CD4-positive, alpha-beta T cell treated with Interleukin-6 at 100 ng/mL for 8 hours (primary cell): ENCODE results near the gene RASEF.
"Not testable (repeated sequence)": the region's sequence is repeated elsewhere in the genome, so short reads cannot be mapped to it uniquely, and the experiment has no call there.

Experiments used
- DNase-seq: peaks from one replicate; pipeline ENCODE4 v3.0.0-alpha.2; 2020; ENCODE audit warnings: mixed read lengths, low spot score

RASEF gene

DNA sequence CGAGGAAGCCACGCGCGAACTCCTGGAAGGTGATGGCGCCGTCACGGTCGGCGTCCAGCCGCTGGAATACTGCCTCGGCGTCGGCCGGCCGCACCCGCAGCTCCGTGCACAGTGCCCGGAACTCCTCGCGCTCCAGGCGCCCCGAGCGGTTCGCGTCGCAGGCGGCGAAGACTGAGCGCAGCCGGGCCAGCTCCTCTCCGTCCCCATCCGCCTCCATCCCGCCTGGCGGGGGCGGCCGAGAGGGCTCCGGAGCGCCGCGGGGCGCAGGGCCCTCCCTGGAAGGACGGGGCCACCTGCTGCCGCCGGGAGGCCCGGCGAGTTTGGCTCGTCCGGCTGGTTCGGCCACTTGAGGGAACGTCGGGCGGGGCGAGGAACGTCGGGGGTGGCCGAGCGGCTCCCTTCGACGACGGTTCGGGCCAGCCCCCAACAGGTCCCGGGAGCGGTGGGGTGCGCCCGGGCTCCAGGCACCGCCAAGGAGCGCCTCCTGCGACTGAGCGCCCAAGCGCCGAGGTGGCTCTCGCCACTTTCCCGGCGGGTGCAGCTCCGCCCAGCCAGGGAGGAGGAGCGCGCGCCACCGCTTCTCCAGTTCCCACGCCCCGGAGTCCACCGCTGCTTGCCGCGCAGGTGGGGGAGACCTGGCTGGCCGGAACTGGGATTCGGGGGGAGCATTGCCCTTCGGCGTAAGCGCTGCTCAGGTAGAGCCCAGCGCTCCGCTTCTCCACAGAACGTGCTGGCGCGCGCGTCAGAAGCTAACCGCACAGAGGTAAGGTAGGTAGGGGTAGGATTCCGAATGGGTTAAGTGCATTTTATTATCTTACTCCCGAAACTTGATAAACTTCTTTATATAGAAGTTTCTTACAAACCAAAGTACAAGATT lies at the start of gene RASEF:
TSS of gene RASEF (minus strand) at position 492 of the 877 bp plus-strand sequence. CDS start at position 217, 275 bp downstream.
- DNase-seq = no peak

DNA sequence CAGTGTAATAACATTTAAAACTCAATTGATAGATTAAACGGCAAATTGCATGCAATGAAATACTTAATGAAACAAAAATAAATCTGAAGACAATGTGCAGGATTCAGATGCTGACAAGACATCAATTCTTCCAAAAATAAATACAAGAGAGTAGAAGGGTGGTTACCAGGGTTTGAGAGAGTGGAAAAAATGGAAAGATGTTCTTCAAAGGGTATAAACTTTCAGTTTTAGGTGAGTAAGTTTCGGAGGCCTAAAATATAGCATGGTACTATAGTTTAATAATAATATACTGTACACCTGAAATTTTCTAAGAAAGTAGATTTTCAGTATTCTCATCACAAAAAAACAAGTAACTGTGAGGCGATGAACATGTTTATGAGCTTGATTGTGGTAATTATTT lies 48.2 kb upstream of the RASEF start:
- DNase-seq = no peak

DNA sequence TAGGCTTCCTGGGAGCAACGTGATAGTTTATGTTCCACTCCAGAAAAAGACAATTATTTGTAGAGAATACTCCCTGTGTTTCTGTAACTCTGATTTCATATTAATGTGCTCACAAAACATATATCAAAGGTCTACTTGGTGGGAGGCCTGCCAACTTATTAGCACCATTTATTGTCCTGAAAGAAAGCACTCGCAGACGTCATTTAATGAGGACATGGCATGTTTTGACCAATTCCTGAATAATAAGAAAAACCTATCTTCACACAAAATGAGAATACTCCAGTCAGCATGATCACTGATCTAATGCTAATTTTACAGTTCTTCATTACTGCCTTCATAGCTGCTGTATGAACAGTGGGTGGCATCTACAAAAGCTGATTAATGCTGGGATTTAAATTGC lies 46.4 kb upstream of the RASEF start:
- no peak for DNase-seq

DNA sequence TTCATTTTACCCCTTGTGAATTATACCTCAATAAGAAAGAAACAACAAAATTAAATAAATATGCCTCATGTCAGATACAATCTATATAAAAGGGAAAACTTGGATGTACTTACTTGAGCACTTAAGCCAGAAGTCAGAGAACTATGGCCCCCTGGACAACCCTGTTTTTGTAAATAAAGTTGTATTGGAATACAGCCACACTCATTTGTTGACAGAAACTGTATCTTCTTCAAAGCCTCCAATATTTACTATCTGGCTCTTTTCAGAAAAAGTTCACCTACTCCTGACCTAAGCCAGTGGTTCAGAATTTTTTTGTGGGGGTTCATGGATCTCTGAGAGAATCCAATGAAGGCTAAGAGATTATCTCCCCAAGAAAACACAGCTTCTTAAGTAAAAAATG lies 45.3 kb upstream of the RASEF start:
- no peak for DNase-seq

DNA sequence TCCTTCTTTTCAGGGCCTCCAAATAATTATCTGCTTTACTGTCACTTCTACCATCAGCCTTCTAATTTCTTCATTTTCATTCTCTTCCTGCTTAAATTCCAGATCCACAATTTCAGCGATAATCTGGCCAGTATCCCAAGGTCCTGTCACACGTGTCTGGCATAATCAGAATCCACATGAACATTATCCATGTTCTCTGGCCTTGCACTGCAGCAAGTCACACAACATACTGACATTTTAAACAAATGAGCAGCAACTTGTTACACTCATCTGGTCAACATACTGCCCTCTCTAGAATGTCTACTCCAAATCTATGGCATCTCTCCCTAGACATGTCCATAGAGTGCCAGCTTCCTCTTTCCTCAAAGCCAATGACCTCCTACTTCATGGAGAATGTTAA lies 43.8 kb upstream of the RASEF start:
- DNase-seq = no peak

DNA sequence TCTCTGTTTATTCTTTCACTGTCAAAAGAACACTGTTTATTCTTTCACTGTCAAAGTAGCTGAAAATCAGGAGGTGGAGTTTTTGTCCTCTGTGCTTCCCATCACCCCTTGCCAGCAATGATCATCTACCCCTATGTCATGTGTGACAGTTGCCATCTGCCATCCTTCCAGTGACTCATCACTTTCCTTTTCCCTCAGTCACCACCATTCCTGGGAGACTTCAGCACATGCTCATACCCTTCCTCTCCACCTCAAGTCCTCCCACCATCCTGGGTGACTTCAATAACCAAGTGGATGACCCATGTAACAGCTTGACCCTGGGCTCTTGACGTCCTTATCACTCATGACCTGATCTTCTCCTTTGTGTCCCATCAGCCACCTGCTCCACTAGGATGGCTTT lies 43.3 kb upstream of the RASEF start:
- DNase-seq = no peak

DNA sequence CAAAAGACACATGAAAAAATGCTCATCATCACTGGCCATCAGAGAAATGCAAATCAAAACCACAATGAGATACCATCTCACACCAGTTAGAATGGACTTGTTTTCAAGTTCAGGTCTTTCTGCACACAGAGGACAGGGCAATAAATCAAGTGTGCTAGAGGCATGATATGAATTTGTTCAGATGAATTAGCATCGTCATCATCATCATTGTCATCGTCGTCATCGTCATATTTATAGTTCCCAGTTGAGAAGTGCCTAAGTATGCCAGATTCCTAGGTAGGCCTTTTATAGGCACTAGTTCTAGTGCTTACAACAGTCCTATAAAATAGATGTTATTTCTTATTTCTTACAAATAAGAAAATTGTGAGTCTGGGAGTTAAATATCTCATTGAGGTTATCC lies 34.7 kb upstream of the RASEF start:
- no peak for DNase-seq

DNA sequence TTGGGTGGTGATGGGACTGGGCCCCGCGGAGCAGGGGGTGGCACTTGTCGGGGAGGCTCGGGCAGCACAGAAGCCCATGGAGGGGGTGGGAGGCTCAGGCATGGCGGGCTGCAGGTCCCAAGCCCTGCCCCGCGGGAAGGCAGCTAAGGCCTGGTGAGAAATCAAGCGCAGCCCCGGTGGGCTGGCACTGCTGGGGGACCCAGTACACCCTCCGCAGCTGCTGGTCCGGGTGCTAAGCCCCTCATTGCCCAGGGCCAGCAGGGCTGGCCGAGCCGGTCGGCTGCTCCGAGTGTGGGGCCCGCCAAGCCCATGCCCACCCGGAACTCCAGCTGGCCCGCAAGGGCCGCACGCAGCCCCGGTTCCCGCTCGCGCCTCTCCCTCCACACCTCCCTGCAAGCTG lies 30.4 kb upstream of the RASEF start:
- not testable (repeated sequence) for DNase-seq

DNA sequence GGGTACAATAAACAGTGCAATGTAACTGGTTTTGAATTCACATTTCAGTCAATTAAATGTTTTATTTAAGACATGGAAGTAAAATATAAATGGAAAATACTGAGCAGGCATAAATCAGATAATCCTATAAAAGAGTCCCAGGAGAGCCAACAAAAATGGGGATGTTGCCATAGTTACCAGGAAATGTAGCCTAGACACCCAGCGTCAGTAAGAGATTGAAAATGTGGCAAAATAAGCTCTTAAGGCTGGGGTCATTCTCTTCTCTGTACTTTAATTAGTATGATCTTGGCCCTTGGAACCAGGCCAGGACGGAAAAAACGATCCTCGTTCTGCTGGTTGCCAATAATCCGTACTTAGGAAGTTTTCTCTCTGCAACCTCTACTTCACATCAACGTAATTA lies 18.9 kb upstream of the RASEF start:
- DNase-seq = no peak

DNA sequence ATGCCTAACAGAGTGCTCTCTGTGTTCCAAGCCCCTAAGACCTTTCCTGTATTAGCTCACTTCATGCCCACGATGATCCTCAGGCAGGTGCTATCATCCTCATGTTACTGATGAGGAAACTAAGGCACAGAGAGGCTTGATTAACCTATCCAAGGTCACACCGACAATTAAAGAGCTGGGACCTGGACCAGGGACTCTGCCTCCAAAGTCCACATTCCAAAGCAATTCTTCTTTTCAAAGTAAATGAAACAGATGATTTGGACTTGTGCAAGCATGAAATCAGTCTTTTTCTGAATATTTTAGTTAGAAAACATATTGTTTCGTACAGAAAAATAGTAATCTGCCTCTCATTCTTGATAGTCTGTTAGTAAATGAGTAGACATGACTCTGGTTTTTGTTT lies 18.1 kb upstream of the RASEF start:
- no peak for DNase-seq

DNA sequence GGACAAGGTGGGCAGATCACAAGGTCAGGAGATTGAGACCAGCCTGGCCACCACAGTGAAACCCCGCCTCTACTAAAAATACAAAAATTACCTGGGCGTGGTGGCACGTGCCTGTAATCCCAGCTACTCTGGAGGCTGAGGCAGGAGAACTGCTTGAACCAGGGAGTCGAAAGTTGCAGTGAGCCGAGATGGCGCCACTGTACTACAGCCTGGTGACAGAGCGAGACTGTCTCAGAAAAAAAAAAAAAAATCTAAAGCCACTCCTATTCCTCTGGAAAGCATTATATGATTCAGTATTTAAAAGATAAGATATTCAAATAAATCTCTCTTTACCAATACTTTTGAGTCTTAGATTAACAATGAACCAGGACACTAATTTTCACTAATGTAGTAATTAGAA lies 13.0 kb upstream of the RASEF start:
- not testable (repeated sequence) for DNase-seq

DNA sequence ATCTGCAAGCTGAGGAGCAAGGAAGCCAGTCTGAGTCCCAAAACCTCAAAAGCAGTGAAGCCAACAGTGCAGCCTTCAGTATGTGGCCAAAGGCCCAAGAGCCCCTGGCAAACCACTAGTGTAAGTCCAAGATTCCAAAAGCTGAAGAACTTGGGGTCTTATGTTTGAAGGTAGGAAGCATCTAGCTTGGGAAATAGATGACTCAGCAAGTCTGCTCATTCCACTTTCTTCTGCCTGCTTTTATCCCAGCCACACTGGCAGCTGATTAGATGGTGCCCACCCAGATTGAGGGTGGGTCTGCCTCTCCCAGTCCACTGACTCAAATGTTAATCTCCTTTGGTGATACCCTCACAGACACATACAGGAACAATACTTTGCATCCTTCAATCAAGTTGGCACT lies 9.6 kb upstream of the RASEF start:
- DNase-seq = not testable (repeated sequence)

DNA sequence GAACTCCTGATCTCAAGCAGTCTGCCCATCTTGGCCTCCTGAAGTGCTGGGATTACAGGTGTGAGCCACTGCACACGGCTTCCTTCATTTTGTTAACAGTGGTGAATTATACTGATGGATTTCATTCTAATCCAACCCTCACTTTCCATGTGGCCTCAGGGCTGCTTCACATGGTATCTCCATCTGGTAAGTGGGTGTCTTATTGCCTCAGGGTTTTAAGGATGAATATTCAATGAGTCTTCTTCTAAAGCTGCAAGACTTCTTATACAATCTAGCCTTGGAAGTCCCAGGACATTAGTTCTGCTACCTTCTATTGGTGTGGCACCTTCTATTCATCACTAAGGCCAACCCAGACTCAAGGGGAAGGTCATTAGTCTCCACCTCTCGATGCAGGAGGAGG lies 8.7 kb upstream of the RASEF start:
- no peak for DNase-seq

DNA sequence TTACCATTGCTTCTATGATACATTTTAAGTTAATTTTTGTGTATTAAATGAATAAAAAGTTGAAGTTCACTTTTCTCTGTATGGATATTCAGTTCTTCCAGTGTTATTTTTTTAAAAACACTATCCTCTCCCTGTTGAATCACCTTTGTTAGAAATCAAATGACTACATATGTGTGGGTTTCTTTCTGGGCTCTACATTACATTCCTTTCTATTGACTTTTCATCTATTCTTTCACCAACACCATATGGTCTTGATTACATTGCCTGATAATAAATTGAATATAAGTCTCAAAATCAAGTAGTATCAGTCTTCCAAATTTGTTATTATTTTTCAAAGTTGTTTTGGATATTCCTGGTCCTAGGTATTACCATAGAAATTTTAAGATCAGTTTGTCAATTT lies 7.3 kb upstream of the RASEF start:
- no peak for DNase-seq

DNA sequence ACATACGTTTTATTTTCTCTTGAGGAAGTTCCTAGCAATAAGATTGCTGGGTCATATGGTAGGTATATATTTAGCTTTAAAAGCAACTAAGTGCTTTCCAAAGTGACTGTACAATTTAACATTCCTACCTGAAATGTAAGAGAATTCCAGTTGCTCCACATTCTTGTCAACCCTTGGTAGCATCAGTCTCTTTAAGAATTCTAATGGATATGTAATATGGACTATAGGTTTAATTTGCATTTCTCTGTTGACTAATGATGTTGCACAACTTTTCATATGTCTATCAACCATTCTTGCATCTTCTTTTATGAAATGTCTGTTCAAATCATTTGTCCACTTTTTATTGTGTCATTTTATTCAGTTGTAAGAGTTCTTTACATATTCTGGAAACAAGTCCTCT lies 6.7 kb upstream of the RASEF start:
- no peak for DNase-seq

DNA sequence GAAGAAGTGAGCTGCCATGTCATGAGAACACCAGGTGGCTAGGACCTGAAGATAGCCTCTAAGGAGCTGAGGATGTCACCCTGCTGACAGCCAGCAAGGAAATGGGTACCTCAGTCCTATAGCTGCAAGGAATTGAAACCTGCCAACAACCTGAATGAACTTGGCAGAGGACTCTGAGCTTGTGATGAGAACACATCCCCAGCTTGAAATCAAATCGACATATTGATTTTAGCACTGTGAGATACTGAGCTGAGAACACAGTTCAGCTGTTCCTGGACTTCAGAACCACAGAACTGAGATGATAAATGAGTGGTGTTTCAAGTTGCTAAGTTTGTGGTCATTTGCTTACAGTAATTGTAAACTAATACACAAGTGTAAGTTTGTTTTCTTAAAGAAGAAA lies 5.5 kb upstream of the RASEF start:
- no peak for DNase-seq

DNA sequence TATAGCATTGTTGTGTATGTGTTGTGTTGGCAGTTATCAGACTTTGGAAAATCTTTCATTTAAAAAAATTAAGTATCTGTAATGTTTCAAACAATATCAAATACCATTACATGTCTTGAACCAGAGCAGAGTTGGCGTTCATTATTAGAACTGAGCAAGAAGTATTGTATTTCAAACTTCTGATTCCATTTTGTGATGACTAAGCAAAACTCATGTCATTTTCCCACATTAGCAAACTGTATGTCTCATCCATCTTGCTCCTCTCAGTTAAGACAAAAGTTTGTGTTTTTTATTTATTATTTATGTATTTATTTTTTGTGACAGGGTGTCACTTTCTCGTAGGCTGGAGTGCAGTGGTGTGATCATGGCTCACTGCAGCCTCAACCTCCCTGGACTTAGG lies 4.6 kb upstream of the RASEF start:
- no peak for DNase-seq

DNA sequence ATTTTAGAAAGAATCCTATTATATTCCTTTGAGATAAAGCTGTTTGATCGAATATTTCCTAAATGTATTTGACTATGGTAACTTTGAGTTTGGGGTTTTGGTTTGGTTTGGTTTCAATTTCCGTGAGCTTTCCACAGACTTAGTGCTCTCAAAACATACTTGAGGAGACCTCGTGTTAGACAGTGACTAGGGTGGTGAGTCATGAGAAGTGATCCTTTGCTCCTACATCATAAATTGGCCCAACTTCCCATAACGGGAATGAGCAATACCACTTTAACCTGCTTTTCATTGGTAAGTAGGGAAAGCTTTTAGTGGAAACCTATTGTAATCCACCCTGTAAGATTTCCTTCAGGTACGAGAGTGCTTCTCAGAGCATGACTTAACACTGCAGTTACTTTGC lies 3.8 kb upstream of the RASEF start:
- no peak for DNase-seq

DNA sequence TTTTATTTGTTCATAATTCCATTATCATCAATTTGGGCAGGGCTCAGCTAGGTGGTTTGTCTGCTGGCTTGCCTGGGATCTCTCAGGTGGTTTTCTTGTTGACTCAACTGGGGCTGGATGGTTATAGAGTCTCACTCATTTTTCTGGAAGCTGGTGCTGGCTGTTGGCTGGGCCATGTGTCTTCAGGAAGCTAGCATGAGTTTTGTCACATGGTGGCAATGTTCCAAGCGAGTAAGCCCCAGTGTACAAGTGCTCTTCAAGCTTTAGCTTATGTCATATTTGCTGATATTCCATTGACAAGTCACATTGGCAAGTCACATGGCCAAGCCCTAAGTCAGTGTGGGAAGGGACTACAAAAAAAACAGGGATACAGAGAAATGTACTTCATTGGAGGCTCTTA lies 2.3 kb upstream of the RASEF start:
- DNase-seq = no peak

DNA sequence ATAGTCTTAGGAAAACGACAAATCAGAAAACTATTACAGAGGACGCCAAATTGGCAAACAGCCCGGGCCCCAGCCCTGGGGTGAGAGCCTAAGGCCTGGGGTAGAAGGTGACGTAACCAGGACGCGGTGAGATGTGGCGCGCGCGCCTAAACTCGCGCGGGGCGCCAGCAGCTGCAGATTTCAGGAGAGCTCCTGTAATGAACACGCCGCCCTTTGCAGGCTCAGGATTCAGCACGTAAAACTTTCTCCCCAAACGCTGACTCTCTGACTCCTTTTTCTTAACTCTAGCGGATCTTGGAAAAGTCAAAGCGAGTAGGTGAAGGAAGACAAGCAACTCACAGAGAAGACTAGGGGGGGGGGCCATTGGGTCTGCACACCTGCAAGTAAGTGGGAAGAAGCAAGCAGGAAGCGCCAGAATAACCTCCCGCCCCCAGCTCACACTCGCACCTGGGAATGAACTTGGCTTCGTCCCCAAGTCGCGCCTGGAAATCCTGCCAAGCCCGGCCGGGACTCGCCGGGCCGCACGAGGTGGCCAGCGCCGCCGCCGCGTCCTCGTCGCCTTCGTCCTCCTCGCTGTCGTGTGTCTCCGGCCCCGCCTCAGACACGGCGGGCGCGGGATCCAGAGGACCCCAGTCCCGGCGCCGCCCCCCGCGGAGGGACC lies 822 bp downstream of the RASEF start:
- DNase-seq = no peak

DNA sequence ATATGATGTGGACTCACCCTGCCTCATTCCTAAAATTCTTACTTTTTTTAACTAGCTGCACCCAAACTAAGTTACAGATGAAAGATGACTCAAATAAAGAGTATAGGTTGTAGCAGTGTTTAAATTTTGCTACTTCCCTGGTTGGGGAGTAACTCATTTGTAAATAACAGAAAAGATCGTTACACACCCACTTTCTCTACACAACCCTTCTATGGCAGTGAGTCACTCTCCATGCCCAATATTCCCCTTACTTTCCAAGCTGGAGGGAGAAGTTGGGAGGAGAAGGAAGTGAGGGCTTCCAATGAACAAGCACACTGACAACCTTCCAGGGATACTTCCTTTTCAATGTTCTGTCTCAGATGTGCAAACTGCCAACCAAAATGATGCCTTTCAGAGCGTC lies 1.9 kb downstream of the RASEF start:
- DNase-seq = no peak

DNA sequence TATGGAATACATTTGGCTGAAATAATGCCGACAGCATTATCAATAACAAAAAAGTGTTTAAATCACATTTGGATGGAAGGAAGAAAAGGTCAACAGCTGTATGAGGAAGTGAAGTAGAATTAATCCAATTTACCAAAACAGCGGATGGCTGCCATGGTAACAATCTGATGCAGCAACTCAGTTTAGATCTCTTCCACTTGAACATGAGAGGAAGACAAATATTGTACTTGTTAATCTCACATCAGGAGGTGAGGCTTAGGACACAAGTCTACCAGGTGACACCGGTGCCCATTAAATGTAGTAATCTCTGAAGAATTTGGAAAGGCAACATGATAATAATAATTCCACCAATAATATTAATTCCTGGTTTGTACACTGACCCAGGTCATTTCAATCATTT lies 2.4 kb downstream of the RASEF start:
- no peak for DNase-seq

DNA sequence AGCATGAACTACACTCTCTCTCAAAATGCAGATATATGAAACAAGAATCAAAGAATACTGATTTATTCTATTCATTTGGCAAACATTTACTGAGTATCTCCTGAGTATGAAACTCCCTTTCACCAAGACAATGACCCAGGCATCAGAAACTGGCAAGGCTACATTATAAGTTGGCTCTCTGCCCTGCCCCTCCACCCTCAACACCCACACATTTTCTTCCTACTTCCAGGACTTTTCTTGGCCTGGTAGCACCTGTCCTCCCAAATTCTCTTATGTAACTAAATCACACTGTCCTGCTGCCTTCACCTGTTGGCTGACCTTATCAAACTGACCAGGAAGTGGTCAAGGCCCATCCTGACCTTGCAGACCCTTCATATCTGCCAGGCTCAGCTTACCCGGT lies 3.5 kb downstream of the RASEF start:
- no peak for DNase-seq

DNA sequence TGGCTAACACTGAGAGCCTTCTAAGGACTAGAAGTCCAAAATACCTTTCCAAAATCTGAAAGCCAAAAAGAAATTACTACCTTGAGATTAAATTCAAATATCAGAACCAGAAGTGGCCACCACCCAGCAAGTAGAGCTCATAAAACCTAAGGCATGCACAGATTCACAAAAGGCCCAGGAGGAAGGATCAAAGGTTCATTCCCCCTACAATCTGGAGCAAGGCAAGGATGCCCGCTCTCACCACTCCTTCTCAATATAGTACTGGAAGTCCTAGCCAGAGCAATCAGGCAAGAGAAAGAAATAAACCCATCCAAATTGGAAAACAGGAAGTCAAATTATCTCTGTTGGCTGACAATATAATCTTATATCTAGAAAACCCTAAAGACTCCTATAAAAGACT lies 6.0 kb downstream of the RASEF start:
- DNase-seq = no peak
